Fibroblast of pulmonary artery (primary cell): ENCODE data around the gene ARHGAP1.
A peak's percentile ranks its signal among the peaks of the same experiment; 100 is the strongest.

Experiments
- DNase-seq: peaks from one replicate; pipeline ENCODE4 v3.0.0-alpha.2; 2010; ENCODE audit warnings: low read depth
- H3K4me3 ChIP-seq: replicated peaks from 2 replicates; pipeline ENCODE4 v1.5.1; 2011; ENCODE audit warnings: low read depth, mild to moderate bottlenecking, control low read depth, low read length, moderate library complexity
- CTCF ChIP-seq: IDR thresholded peaks from 2 replicates; pipeline ENCODE4 v1.5.1; 2011; ENCODE audit warnings: mild to moderate bottlenecking, control low read depth, low read length, inconsistent platforms; ENCODE audit errors: missing control alignments

ARHGAP1 gene

DNA sequence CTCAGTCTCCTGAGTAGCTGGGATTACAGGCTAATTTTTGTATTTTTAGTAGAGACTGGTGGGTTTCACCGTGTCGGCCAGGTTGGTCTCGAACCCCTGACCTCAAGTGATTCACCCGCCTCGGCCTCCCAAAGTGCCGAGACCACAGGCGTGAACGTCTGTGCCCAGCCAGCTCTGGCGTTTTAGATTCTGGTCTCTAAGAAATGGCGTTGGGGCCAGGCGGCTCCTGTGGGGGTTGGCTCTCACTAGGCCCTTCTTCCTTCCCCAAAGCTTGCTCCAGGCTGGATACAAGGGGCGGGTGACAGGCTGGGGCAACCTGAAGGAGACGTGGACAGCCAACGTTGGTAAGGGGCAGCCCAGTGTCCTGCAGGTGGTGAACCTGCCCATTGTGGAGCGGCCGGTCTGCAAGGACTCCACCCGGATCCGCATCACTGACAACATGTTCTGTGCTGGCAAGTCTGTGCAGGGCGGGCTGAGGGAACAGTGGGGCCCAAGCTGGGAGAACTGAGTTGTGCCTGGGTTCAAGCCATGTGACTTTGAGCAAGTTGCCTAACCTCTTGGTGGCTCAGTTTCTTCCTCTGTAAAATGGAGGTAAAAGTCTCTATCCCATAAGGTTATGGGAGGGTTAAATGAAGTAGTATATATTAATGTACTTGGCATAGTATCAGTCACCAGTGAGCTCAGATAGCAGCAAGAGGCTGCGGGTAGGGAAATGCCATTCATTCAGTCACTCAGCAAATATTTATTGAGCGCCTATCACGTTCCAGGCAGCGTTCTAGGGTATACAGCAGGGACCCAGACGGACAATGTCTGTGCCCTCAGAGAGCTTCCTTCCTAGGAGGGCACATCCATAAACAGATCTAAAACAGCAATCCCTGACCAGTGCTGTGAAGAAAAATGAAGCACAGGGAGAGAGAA is 28.9 kb upstream of the ARHGAP1 start:
- no peak overlapping the region for H3K4me3 ChIP-seq
- no peak for TF ChIP-seq CTCF
- peak; percentile 10 for DNase-seq

DNA sequence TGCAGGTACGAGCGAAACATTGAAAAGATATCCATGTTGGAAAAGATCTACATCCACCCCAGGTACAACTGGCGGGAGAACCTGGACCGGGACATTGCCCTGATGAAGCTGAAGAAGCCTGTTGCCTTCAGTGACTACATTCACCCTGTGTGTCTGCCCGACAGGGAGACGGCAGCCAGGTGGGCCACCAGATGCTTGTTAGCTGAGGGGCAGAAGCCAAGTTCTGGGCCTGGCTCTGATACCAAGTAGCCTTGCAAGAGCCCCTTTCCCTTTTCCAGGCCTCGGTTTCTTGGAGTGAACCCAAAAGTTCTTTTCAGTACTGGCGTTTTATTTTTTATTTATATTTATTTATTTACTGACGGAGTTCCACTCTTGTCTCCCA is 28.2 kb upstream of the ARHGAP1 start:
- no peak for TF ChIP-seq CTCF
- no peak overlapping the region for H3K4me3 ChIP-seq
- DNase-seq: no peak

- no peak for TF ChIP-seq CTCF
- H3K4me3 ChIP-seq: no peak overlapping the region
- DNase-seq: no peak
Observed at GRCh38 chr11:46727952-46728658, 27.7 kb upstream of the ARHGAP1 start.

DNA sequence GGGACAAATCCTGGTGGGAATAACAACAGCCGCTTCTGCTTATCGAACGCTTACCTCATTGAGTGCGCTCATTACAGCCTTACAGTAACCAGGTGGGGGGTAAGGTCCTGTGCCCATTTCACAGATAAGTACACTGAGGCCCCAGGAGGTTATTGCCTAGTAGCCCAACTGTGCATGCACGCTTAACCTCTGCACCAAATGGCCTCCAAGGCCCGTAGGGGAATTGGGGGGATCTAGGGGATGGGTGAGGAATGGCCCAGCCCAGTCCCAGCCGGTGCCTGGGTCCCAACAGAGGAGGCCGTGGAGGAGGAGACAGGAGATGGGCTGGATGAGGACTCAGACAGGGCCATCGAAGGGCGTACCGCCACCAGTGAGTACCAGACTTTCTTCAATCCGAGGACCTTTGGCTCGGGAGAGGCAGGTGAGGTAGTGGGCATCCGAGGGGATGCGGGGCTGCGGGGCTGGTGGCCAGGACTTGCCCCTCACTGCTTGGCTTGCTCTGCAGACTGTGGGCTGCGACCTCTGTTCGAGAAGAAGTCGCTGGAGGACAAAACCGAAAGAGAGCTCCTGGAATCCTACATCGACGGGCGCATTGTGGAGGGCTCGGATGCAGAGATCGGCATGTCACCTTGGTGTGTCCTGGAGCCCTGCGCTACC is 25.9 kb upstream of the ARHGAP1 start:
- no peak for TF ChIP-seq CTCF
- H3K4me3 ChIP-seq: no peak overlapping the region
- no peak for DNase-seq

- TF ChIP-seq CTCF: no peak
- no peak overlapping the region for H3K4me3 ChIP-seq
- DNase-seq: no peak
Observed at GRCh38 chr11:46725338-46726205, 25.2 kb upstream of the ARHGAP1 start.

DNA sequence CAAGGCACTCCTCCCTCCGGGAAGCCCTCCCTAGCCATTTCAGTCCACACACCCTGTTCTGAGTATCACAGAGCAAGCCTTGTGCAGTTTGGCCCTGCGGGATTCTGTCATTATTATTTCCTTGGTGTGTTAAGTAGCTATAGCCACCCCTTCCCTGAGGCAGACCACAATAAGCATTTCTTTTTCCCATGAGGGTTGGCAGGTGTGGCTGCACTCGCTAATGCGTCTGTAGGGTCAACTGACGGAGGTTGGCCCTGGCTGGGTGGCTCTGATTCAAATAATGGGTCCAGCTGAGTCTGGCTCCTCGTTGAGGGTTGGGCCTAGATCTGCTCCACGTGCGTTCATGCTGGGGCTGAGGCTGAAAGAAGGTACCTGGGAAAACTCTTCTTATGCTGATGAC is 23.7 kb upstream of the ARHGAP1 start:
- no peak for TF ChIP-seq CTCF
- H3K4me3 ChIP-seq: no peak overlapping the region
- DNase-seq: no peak
